ENCODE data around the gene SPRED3.
"Not testable (repeated sequence)": the region's sequence is repeated elsewhere in the genome, so short reads cannot be mapped to it uniquely, and the experiment has no call there.

The SPRED3 gene

GRCh38 chr19:38388349-38389100 is at the start of gene SPRED3:
TSS of gene SPRED3 (plus strand) at chr19:38388697. CDS start at chr19:38390303, 1,606 bp downstream.
- DNase-seq, result no peak

- DNase-seq, result not testable (repeated sequence)
Measured at GRCh38 chr19:38339011-38339410, 49.5 kb upstream of the SPRED3 start.

- no peak for DNase-seq
Measured at GRCh38 chr19:38340927-38341326, 47.6 kb upstream of the SPRED3 start.

- DNase-seq, result no peak
Measured at GRCh38 chr19:38346837-38347236, 41.7 kb upstream of the SPRED3 start.

GRCh38 chr19:38350883-38351282 is 37.6 kb upstream of the SPRED3 start:
- no peak for DNase-seq

GRCh38 chr19:38351865-38352395 is 36.6 kb upstream of the SPRED3 start:
- no peak for DNase-seq

GRCh38 chr19:38352611-38353010 is 35.9 kb upstream of the SPRED3 start:
- no peak for DNase-seq

GRCh38 chr19:38355728-38356725 is 32.5 kb upstream of the SPRED3 start:
- no peak for DNase-seq

- DNase-seq, result no peak
Measured at GRCh38 chr19:38358071-38358470, 30.4 kb upstream of the SPRED3 start.

- no peak for DNase-seq
Measured at GRCh38 chr19:38359242-38360021, 29.1 kb upstream of the SPRED3 start.

- DNase-seq, result no peak
Measured at GRCh38 chr19:38360351-38360750, 28.1 kb upstream of the SPRED3 start.

- DNase-seq, result peak in 1 of 2 experiments; percentile 38
Measured at GRCh38 chr19:38360839-38361631, 27.5 kb upstream of the SPRED3 start.

GRCh38 chr19:38361633-38362075 is 26.8 kb upstream of the SPRED3 start:
- DNase-seq, result peak; percentile 85 to 87

- peak; percentile 63 to 64 for DNase-seq
Measured at GRCh38 chr19:38362076-38362945, 26.2 kb upstream of the SPRED3 start.

GRCh38 chr19:38362946-38363688 is 25.4 kb upstream of the SPRED3 start:
- not testable (repeated sequence) for DNase-seq

- no peak for DNase-seq
Measured at GRCh38 chr19:38367041-38367440, 21.5 kb upstream of the SPRED3 start.

- DNase-seq, result no peak
Measured at GRCh38 chr19:38369584-38369983, 18.9 kb upstream of the SPRED3 start.

- DNase-seq, result no peak
Measured at GRCh38 chr19:38370299-38370698, 18.2 kb upstream of the SPRED3 start.

GRCh38 chr19:38371081-38371480 is 17.4 kb upstream of the SPRED3 start:
- no peak for DNase-seq

- no peak for DNase-seq
Measured at GRCh38 chr19:38373907-38374331, 14.6 kb upstream of the SPRED3 start.

Data from Kasumi-1 (cell line).